HG03457 (cell line): ENCODE results near the gene TXLNG.
"Not testable (repeated sequence)": the region's sequence is repeated elsewhere in the genome, so short reads cannot be mapped to it uniquely, and the experiment has no call there.

Experiments used
- ATAC-seq: cut with Tn5 transposase; IDR thresholded peaks from one replicate; pipeline ENCODE4 v1.9.1; 2021; ENCODE audit warnings: moderate number of reproducible peaks; ENCODE audit not compliant: unreplicated experiment

TXLNG gene

GRCh38 chrX:16786139-16786790 lies at the start of gene TXLNG:
TXLNG (plus strand) TSS chrX:16786466; CDS start chrX:16786488, 22 bp downstream.
- peak; percentile 99 for ATAC-seq

- ATAC-seq = no peak
These were observed 49.2 kb upstream of the TXLNG start for GRCh38 chrX:16737024-16737423.

GRCh38 chrX:16739574-16739973 lies 46.7 kb upstream of the TXLNG start:
- no peak for ATAC-seq

GRCh38 chrX:16743604-16744325 lies 42.5 kb upstream of the TXLNG start:
- no peak for ATAC-seq

- ATAC-seq = no peak
These were observed 41.2 kb upstream of the TXLNG start for GRCh38 chrX:16745102-16745501.

- ATAC-seq = no peak
These were observed 40.6 kb upstream of the TXLNG start for GRCh38 chrX:16745659-16746058.

GRCh38 chrX:16748425-16748824 lies 37.8 kb upstream of the TXLNG start:
- ATAC-seq = no peak

- ATAC-seq = no peak
These were observed 36.1 kb upstream of the TXLNG start for GRCh38 chrX:16750136-16750535.

- no peak for ATAC-seq
These were observed 32.2 kb upstream of the TXLNG start for GRCh38 chrX:16754019-16754418.

GRCh38 chrX:16756724-16757123 lies 29.5 kb upstream of the TXLNG start:
- no peak for ATAC-seq

GRCh38 chrX:16761500-16761899 lies 24.8 kb upstream of the TXLNG start:
- ATAC-seq = not testable (repeated sequence)

GRCh38 chrX:16762579-16762978 lies 23.7 kb upstream of the TXLNG start:
- no peak for ATAC-seq

- ATAC-seq = no peak
These were observed 20.7 kb upstream of the TXLNG start for GRCh38 chrX:16765594-16765993.

- ATAC-seq = no peak
These were observed 15.2 kb upstream of the TXLNG start for GRCh38 chrX:16770970-16771482.

GRCh38 chrX:16771483-16772398 lies 14.5 kb upstream of the TXLNG start:
- ATAC-seq = no peak

GRCh38 chrX:16772460-16772859 lies 13.8 kb upstream of the TXLNG start:
- ATAC-seq = no peak

GRCh38 chrX:16774746-16775145 lies 11.5 kb upstream of the TXLNG start:
- no peak for ATAC-seq

- no peak for ATAC-seq
These were observed 7.7 kb upstream of the TXLNG start for GRCh38 chrX:16778545-16778944.

- no peak for ATAC-seq
These were observed 7.3 kb upstream of the TXLNG start for GRCh38 chrX:16778993-16779392.

- ATAC-seq = not testable (repeated sequence)
These were observed 6.5 kb upstream of the TXLNG start for GRCh38 chrX:16779815-16780214.

GRCh38 chrX:16783452-16783851 lies 2.8 kb upstream of the TXLNG start:
- ATAC-seq = no peak
